ENCODE results near the gene MVB12B.

The MVB12B gene

DNA sequence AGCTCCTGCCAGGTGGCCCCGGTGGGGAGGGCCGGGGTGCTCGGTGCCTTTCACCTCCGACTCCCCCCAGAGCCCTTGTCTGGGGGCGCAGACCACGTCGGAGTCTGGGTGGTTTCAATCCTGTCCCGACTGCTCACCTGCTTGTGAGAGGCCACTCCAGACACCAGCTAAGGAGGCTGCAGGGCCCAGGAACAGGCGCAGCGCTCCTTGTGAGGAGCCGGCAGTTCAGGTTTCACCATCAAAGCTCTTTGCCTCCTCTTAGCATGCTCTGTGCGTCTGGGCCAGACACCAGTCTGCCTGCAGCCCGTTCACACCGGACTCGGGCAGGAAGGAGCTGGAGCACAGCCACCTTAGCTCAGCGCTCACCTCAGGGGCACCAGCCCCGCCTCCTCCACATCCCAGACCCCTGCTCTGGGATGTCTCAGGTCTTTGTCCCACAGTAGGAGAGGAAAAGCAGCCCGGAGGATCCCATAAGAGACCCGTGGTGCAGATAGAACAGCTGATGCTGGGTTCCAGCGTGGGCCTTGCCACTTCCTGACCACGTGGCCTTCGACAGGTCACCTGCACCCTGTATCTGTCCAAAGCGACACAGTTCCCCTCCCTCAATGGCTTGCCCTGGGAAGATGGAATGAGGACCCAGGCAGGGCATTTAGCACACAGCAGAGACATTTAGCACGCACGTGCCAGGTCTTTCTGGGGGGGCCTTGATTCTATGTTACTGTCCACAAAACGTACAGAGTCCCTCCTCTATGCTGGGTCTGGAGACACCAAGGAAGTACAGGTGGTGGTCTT lies 180.9 kb downstream of the MVB12B start:
- TF ChIP-seq, protein P1, sequence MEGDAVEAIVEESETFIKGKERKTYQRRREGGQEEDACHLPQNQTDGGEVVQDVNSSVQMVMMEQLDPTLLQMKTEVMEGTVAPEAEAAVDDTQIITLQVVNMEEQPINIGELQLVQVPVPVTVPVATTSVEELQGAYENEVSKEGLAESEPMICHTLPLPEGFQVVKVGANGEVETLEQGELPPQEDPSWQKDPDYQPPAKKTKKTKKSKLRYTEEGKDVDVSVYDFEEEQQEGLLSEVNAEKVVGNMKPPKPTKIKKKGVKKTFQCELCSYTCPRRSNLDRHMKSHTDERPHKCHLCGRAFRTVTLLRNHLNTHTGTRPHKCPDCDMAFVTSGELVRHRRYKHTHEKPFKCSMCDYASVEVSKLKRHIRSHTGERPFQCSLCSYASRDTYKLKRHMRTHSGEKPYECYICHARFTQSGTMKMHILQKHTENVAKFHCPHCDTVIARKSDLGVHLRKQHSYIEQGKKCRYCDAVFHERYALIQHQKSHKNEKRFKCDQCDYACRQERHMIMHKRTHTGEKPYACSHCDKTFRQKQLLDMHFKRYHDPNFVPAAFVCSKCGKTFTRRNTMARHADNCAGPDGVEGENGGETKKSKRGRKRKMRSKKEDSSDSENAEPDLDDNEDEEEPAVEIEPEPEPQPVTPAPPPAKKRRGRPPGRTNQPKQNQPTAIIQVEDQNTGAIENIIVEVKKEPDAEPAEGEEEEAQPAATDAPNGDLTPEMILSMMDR (IDR thresholded peaks at IDR 0.05; ENCODE audit: low read depth, low read length, missing control alignments), result no peak
- DNase-seq (ENCODE audit: low read depth), result no peak
- H3K4me3 ChIP-seq (ENCODE audit: low read depth, low read length), result no peak overlapping the region
- in situ Hi-C loops (cut with HindIII; ENCODE audit: low sequenced_read_pairs), result no loop called here

- in situ Hi-C loops (cut with HindIII; ENCODE audit: low sequenced_read_pairs), result no loop called here
- no peak for DNase-seq (ENCODE audit: low read depth)
- TF ChIP-seq, protein P1 (IDR thresholded peaks at IDR 0.05; ENCODE audit: low read depth, low read length, missing control alignments), result no peak
- H3K4me3 ChIP-seq (ENCODE audit: low read depth, low read length), result no peak overlapping the region
Measured at GRCh38 chr9:126508171-126508591, 181.6 kb downstream of the MVB12B start.

DNA sequence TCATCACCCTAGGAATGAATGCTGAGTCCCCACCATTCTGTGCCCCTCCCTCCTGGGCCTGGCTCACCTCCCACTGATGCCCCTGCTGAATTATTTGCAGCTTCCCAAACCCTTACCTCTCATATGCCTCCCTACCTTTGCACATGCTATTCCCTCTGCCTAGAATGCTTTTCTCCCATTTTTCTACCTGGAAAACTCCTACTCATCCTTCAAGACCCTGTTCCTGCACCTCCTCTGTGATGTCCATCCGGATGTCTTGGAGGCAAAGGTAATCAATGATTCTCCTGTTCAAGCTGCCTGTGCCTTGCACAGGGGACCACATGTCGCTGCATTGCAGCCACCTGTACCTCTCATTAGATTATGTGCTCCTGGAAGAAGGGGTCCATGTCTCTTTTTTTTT lies 182.3 kb downstream of the MVB12B start:
- H3K4me3 ChIP-seq (ENCODE audit: low read depth, low read length), result no peak overlapping the region
- DNase-seq (ENCODE audit: low read depth), result no peak
- in situ Hi-C loops (cut with HindIII; ENCODE audit: low sequenced_read_pairs), result no loop called here
- TF ChIP-seq, protein P1 (IDR thresholded peaks at IDR 0.05; ENCODE audit: low read depth, low read length, missing control alignments), result no peak

DNA sequence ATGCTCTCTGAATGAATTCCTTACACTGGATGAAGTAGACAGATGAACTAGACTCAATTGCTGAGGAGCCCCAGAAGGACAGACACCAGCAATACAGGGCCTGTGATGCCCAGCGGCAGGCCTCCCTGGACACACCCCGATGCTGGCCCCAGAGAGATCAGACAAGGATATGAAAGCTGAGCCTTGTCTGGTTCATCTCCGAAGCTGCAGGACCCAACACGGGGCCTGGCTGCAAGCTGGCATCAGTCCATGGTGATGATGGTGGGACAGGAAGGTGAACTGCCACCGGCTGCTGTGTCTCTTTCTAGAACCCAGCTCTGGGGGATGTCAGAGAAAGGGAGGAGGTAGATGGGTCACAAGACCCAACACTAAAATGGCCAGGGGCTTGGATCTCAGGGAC lies 183.1 kb downstream of the MVB12B start:
- H3K4me3 ChIP-seq (ENCODE audit: low read depth, low read length), result no peak overlapping the region
- TF ChIP-seq, protein P1 (IDR thresholded peaks at IDR 0.05; ENCODE audit: low read depth, low read length, missing control alignments), result no peak
- DNase-seq (ENCODE audit: low read depth), result no peak
- in situ Hi-C loops (cut with HindIII; ENCODE audit: low sequenced_read_pairs), result no loop called here

DNA sequence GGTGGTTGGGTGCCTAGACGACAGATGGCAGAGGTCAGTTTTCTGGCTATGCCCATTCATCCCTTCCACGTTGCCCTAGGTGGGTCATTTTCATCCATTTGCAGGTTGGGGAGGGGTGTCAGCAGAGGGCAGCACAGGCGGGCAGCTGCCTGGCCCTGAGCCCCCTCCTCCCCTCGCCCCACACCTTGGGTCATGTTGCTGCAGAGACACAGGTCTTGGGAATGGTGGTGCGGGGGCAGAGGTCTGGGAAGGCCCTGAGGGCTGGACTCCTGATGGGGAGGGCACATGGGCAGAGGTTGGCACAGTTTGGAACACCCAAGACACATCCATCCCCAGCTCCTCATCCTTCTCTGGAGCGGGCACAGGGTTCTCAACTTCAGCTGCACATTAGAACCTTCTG lies 183.9 kb downstream of the MVB12B start:
- in situ Hi-C loops (cut with HindIII; ENCODE audit: low sequenced_read_pairs), result no loop called here
- no peak for DNase-seq (ENCODE audit: low read depth)
- no peak overlapping the region for H3K4me3 ChIP-seq (ENCODE audit: low read depth, low read length)
- TF ChIP-seq, protein P1 (IDR thresholded peaks at IDR 0.05; ENCODE audit: low read depth, low read length, missing control alignments), result no peak

- DNase-seq (ENCODE audit: low read depth), result no peak
- in situ Hi-C loops (cut with HindIII; ENCODE audit: low sequenced_read_pairs), result no loop called here
- TF ChIP-seq, protein P1 (IDR thresholded peaks at IDR 0.05; ENCODE audit: low read depth, low read length, missing control alignments), result no peak
- H3K4me3 ChIP-seq (ENCODE audit: low read depth, low read length), result no peak overlapping the region
Measured at GRCh38 chr9:126511411-126511810, 184.8 kb downstream of the MVB12B start.

All from astrocyte of the cerebellum (primary cell).